SIG-M5 (cell line): ENCODE measurements around the gene CRB2.

Experiments
- DNase-seq: peaks from one replicate; lab custom pipeline; 2025; lab: John Stamatoyannopoulos, UW

Gene CRB2

GRCh38 chr9:123422635-123423310 lies 66.8 kb downstream of the CRB2 start:
- no peak for DNase-seq

GRCh38 chr9:123423311-123423640 lies 67.3 kb downstream of the CRB2 start:
- no peak for DNase-seq

GRCh38 chr9:123424131-123424530 lies 68.1 kb downstream of the CRB2 start:
- DNase-seq: no peak

- no peak for DNase-seq
Observed at GRCh38 chr9:123424552-123425225, 68.7 kb downstream of the CRB2 start.

GRCh38 chr9:123425261-123425821 lies 69.3 kb downstream of the CRB2 start:
- DNase-seq: no peak

- DNase-seq: no peak
Observed at GRCh38 chr9:123425836-123426365, 69.9 kb downstream of the CRB2 start.

- no peak for DNase-seq
Observed at GRCh38 chr9:123426406-123426805, 70.4 kb downstream of the CRB2 start.
